Measurements from ENCODE around the gene GRHPR. TPM values are rescaled to one million over a fixed set of nuclear protein-coding genes. Genes with fewer than 3 reads are reported as not detected.

The GRHPR gene
- polyA plus RNA-seq, 1 experiment = 96.1 TPM

DNA sequence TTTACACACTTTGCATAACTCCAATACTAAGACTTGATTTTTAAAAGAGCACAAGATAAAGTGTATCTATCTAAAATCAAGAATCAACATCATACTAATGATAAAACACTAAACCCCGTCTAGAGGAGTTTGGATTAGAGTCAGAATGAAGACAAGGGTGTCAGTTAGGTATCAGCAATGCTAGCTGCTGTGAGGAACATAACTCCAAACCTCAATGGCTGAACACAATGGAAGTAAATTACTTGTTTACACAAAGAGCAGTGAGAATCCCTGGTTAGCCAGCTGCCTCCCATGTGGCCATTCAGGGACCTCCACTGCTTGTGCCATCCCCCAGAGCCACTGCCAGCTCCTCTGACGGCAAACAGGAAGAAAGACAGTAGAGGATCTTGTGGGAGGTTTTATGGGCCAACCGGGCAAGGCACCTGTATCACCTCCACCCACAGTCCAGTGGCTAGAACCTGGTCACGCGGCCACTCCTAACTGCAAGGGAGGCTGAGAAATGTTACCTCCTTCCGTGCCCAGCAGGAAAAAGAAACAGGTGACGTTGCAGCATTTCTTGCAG lies 24.0 kb upstream of the GRHPR start:
- CTCF ChIA-PET = no interaction called here

DNA sequence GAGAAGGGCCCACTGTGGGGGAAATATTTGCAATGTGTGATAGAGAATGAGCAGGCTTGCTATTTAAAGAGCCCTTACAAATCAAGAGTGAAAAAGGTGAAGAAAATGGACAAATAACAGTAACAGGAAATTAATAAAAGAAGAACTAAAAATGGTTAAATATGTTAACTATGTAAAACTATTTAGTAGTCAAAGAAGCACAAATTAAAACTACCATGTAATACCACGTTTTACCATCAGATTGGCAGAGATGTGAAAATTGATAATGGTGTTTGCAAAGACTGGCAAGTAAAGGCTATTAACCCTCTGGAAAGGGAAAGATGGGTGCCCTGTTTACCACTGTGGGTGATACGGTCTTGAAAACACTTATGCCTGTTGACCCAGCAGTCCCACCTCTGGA lies 23.2 kb upstream of the GRHPR start:
- H3K27ac ChIP-seq (ENCODE audit: low read depth, low read length) = no peak overlapping the region
- ChIA-PET CTCF (interaction anchor here (0.9 kb wide), 1 partner anchor 16 kb away, joined by 3 read pairs; no protein-coding TSS in a partner anchor), POLR2A (interaction anchor here (0.7 kb wide), 1 partner anchor 597 kb away, joined by 3 read pairs; no protein-coding TSS in a partner anchor)
- TF ChIP-seq, protein P1, sequence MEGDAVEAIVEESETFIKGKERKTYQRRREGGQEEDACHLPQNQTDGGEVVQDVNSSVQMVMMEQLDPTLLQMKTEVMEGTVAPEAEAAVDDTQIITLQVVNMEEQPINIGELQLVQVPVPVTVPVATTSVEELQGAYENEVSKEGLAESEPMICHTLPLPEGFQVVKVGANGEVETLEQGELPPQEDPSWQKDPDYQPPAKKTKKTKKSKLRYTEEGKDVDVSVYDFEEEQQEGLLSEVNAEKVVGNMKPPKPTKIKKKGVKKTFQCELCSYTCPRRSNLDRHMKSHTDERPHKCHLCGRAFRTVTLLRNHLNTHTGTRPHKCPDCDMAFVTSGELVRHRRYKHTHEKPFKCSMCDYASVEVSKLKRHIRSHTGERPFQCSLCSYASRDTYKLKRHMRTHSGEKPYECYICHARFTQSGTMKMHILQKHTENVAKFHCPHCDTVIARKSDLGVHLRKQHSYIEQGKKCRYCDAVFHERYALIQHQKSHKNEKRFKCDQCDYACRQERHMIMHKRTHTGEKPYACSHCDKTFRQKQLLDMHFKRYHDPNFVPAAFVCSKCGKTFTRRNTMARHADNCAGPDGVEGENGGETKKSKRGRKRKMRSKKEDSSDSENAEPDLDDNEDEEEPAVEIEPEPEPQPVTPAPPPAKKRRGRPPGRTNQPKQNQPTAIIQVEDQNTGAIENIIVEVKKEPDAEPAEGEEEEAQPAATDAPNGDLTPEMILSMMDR (IDR thresholded peaks at IDR 0.05; ENCODE audit: low read depth, low read length) = no peak
- H3K27me3 ChIP-seq (ENCODE audit: control insufficient read depth, insufficient read depth, low read length) = peaks cover 6% of the 10 kb centered on the region
- H3K4me3 ChIP-seq (ENCODE audit: low read depth, low read length) = no peak overlapping the region
- DNase-seq (ENCODE audit: low read depth, low spot score) = no peak
- H3K9me3 ChIP-seq (ENCODE audit: control insufficient read depth, insufficient read depth, low read length) = no peaks in the 10 kb centered on the region

More for the DNA sequence above, 24.0 kb upstream of the GRHPR start:
- TF ChIP-seq, protein P1 (IDR thresholded peaks at IDR 0.05; ENCODE audit: low read depth, low read length) = no peak
- POLR2A ChIA-PET = no interaction called here
- Histone ChIP-seq H3K27ac (ENCODE audit: low read depth, low read length) (no peak overlapping the region), H3K4me3 (ENCODE audit: low read depth, low read length) (no peak overlapping the region), H3K27me3 (ENCODE audit: control insufficient read depth, insufficient read depth, low read length) (peaks cover 12% of the 10 kb centered on the region), H3K9me3 (ENCODE audit: control insufficient read depth, insufficient read depth, low read length) (no peaks in the 10 kb centered on the region)
- DNase-seq (ENCODE audit: low read depth, low spot score) = no peak

DNA sequence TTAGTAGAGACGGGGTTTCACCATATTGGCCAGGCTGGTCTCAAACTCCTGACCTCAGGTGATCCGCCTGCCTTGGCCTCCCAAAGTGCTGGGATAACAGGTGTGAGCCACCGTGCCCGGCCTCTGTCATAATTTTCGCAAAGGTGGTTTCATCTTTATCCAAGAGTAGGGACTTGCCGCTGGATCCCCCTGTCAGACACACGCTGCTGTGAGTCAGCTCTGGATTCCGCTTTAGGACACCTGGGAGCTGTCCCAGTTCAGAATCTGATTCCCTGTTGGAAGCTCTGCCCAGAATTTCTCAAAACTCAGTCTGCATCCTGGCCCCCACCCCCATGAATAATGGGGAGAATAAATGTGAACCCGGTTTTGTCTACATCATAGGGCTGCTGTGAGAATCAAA lies 17.9 kb upstream of the GRHPR start:
- no peak overlapping the region for H3K27ac ChIP-seq (ENCODE audit: low read depth, low read length)
- no peak for DNase-seq (ENCODE audit: low read depth, low spot score)
- H3K27me3 ChIP-seq (ENCODE audit: control insufficient read depth, insufficient read depth, low read length) = peaks cover 20% of the 10 kb centered on the region
- H3K9me3 ChIP-seq (ENCODE audit: control insufficient read depth, insufficient read depth, low read length) = no peaks in the 10 kb centered on the region
- POLR2A ChIA-PET = no interaction called here
- CTCF ChIA-PET = no interaction called here
- no peak overlapping the region for H3K4me3 ChIP-seq (ENCODE audit: low read depth, low read length)
- TF ChIP-seq, protein P1 (IDR thresholded peaks at IDR 0.05; ENCODE audit: low read depth, low read length) = no peak

DNA sequence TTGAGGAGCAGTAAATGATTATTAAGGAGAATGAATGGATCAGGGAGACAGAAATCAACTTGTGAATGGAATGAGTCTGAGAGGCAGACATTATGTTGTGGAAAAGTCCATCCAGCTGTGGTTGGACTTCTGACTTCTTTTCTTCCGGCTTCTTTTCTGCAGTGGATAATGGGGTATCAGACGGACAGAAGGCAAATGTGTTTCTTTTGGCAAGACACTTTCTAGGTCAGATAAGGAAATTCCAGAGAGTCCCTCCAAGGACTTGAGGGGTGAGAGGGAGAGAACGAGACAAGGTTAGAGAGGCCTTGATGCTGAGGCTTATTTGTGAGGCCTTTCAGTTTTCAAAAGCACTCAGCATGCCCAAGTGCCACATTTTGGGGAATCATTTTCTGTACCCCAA lies 17.1 kb upstream of the GRHPR start:
- no peak for DNase-seq (ENCODE audit: low read depth, low spot score)
- TF ChIP-seq, protein P1 (IDR thresholded peaks at IDR 0.05; ENCODE audit: low read depth, low read length) = no peak
- Histone ChIP-seq H3K4me3 (ENCODE audit: low read depth, low read length) (no peak overlapping the region), H3K27ac (ENCODE audit: low read depth, low read length) (no peak overlapping the region), H3K27me3 (ENCODE audit: control insufficient read depth, insufficient read depth, low read length) (peaks cover 20% of the 10 kb centered on the region), H3K9me3 (ENCODE audit: control insufficient read depth, insufficient read depth, low read length) (no peaks in the 10 kb centered on the region)
- POLR2A ChIA-PET = no interaction called here
- CTCF ChIA-PET = interaction anchor here (0.7 kb wide), 1 partner anchor 594 kb away, joined by 3 read pairs; no protein-coding TSS in a partner anchor

DNA sequence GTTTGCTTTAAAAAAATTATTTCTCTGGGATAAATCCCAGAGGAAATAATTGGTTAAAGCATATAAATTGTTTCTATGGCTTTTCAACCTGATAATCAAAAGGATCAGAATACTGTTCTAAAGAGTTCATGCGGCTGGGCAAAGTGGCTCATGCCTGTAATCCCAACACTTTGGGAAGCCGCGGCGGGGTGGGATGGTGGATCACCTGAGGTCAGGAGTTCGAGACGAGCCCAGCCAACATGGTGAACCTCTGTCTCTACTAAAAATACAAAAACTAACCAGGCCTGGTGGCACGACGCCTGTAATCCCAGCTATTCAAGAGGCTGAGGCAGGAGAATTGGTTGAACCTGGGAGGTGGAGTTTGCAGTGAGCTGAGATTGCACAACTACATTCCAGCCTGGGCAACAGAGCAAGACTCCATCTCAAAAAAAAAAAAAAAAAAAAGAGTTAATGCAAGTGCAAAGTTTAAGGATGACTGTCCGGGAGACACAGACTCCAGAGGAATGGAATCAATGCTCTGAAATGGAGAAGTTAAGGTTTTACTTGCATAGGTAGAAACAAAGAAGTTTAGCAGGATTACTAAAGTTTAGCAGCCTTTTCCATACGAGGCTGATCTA lies 16.6 kb upstream of the GRHPR start:
- no peak overlapping the region for H3K27ac ChIP-seq (ENCODE audit: low read depth, low read length)
- peaks cover 20% of the 10 kb centered on the region for H3K27me3 ChIP-seq (ENCODE audit: control insufficient read depth, insufficient read depth, low read length)
- ChIA-PET CTCF (interaction anchor here (0.5 to 1.8 kb wide), 5 partner anchors 9 to 594 kb away, joined by 3 to 10 read pairs (median 3); no protein-coding TSS in a partner anchor), POLR2A (no interaction called here)
- DNase-seq (ENCODE audit: low read depth, low spot score) = no peak
- no peaks in the 10 kb centered on the region for H3K9me3 ChIP-seq (ENCODE audit: control insufficient read depth, insufficient read depth, low read length)
- H3K4me3 ChIP-seq (ENCODE audit: low read depth, low read length) = no peak overlapping the region
- TF ChIP-seq, protein P1 (IDR thresholded peaks at IDR 0.05; ENCODE audit: low read depth, low read length) = no peak
